GM23338 (cell line): ENCODE results near the gene POC1B. TPM values are rescaled to one million over a fixed set of nuclear protein-coding genes. Genes with fewer than 3 reads are reported as not detected.

Experiments used
- ATAC-seq: fragments of 200-7000 bp; cut with Tn5 transposase; 3 replicates; pipeline ENCODE4 v1.9.1; 2020
- DNase-seq: peaks from one replicate; pipeline ENCODE4 v3.0.0-alpha.2; 2015; ENCODE audit warnings: low spot score
- H2AFZ ChIP-seq: fragments of 200-600 bp; sonication (generic); 2 replicates; pipeline ENCODE4 v1.8.0; 2016; ENCODE audit warnings: antibody characterized with exemption, mild to moderate bottlenecking, moderate library complexity
- H3F3A ChIP-seq: fragments of 200-600 bp; sonication (generic); replicated peaks from 2 replicates; pipeline ENCODE4 v1.8.0; 2017; ENCODE audit warnings: antibody characterized with exemption, mixed run types, low read depth
- H3K27ac ChIP-seq: fragments of 200-600 bp; sonication (generic); 2 replicates; pipeline ENCODE4 v1.6.1; 2016; ENCODE audit warnings: low read depth
- H3K27me3 ChIP-seq: fragments of 200-600 bp; sonication (generic); 2 replicates; pipeline ENCODE4 v1.8.0; 2016; ENCODE audit warnings: mild to moderate bottlenecking, mixed run types, moderate library complexity; ENCODE audit not compliant: insufficient read depth
- H3K36me3 ChIP-seq: fragments of 200-600 bp; sonication (generic); 2 replicates; pipeline ENCODE4 v1.8.0; 2016; ENCODE audit warnings: mild to moderate bottlenecking; ENCODE audit not compliant: insufficient read depth
- H3K4me1 ChIP-seq: fragments of 200-600 bp; sonication (generic); 2 replicates; pipeline ENCODE4 v1.8.0; 2016; ENCODE audit warnings: mild to moderate bottlenecking, moderate library complexity; ENCODE audit not compliant: insufficient read depth
- H3K4me2 ChIP-seq: fragments of 200-600 bp; sonication (generic); 2 replicates; pipeline ENCODE4 v1.7.1; 2017; ENCODE audit warnings: mixed run types
- H3K4me3 ChIP-seq: fragments of 200-600 bp; sonication (generic); 2 replicates; pipeline ENCODE4 v1.6.1; 2016; ENCODE audit warnings: mixed run types
- H3K79me2 ChIP-seq: fragments of 200-600 bp; sonication (generic); replicated peaks from 2 replicates; pipeline ENCODE4 v1.8.0; 2017; ENCODE audit warnings: mild to moderate bottlenecking; ENCODE audit not compliant: insufficient read depth
- H3K9me2 ChIP-seq: fragments of 200-600 bp; sonication (generic); 2 replicates; pipeline ENCODE4 v1.8.0; 2017; ENCODE audit not compliant: insufficient read depth
- H4K20me1 ChIP-seq: fragments of 200-600 bp; sonication (generic); replicated peaks from 2 replicates; pipeline ENCODE4 v1.8.0; 2017; ENCODE audit warnings: mild to moderate bottlenecking; ENCODE audit not compliant: insufficient read depth
- H3K27ac Mint-ChIP-seq: 2 replicates; pipeline ENCODE4 v1.8.0; 2020; ENCODE audit warnings: inconsistent platforms, mild to moderate bottlenecking, moderate library complexity, mixed read lengths
- H3K27me3 Mint-ChIP-seq: 3 replicates; pipeline ENCODE4 v1.8.0; 2022; ENCODE audit warnings: low read depth, mild to moderate bottlenecking, moderate library complexity, mixed read lengths, inconsistent platforms; ENCODE audit not compliant: insufficient read depth, poor library complexity
- H3K36me3 Mint-ChIP-seq: 3 replicates; pipeline ENCODE4 v1.8.0; 2021; ENCODE audit warnings: low read depth, mild to moderate bottlenecking, inconsistent platforms, moderate library complexity, mixed read lengths
- H3K4me1 Mint-ChIP-seq: 3 replicates; pipeline ENCODE4 v1.8.0; 2020; ENCODE audit warnings: mild to moderate bottlenecking, inconsistent platforms, mixed read lengths
- H3K4me3 Mint-ChIP-seq: 3 replicates; pipeline ENCODE4 v1.8.0; 2021; ENCODE audit warnings: moderate library complexity, mild to moderate bottlenecking, inconsistent platforms, mixed read lengths
- H3K9me3 Mint-ChIP-seq: 3 replicates; pipeline ENCODE4 v1.8.0; 2020; ENCODE audit warnings: moderate library complexity, mild to moderate bottlenecking, inconsistent platforms, mixed read lengths
- CREB1 ChIP-seq: fragments of 250-450 bp; sonication (Bioruptor Pico); IDR thresholded peaks from 2 replicates; pipeline ENCODE4 v1.5.0; 2020; ENCODE audit warnings: low read depth, mild to moderate bottlenecking, moderate library complexity
- EZH2 ChIP-seq: fragments of 200-600 bp; sonication (generic); IDR thresholded peaks from one replicate; pipeline ENCODE4 v1.8.0; 2017; ENCODE audit warnings: antibody characterized with exemption, mild to moderate bottlenecking, low read depth; ENCODE audit not compliant: unreplicated experiment
- EZH2phosphoT487 ChIP-seq: fragments of 200-600 bp; sonication (generic); IDR thresholded peaks from one replicate; pipeline ENCODE4 v1.8.1; 2018; ENCODE audit warnings: antibody characterized with exemption; ENCODE audit not compliant: unreplicated experiment
- JUNB ChIP-seq: IDR thresholded peaks from one replicate; pipeline ENCODE4 v1.6.1; 2016; ENCODE audit warnings: antibody characterized with exemption; ENCODE audit not compliant: unreplicated experiment
- NANOG ChIP-seq: IDR thresholded peaks from 2 replicates; pipeline ENCODE4 v1.6.1; 2016; ENCODE audit warnings: antibody characterized with exemption, borderline replicate concordance
- POLR2AphosphoS5 ChIP-seq: IDR thresholded peaks from 2 replicates; pipeline ENCODE4 v1.6.1; 2016; ENCODE audit warnings: antibody characterized with exemption, low read depth
- STAT1 ChIP-seq: IDR thresholded peaks from one replicate; pipeline ENCODE4 v1.6.1; 2016; ENCODE audit warnings: antibody characterized with exemption; ENCODE audit not compliant: unreplicated experiment
- ZNF114 ChIP-seq: fragments of 250-450 bp; sonication (Bioruptor Pico); IDR thresholded peaks from 2 replicates; pipeline ENCODE4 v1.5.0; 2020; ENCODE audit warnings: mild to moderate bottlenecking, moderate library complexity
- ZNF331 ChIP-seq: fragments of 250-450 bp; sonication (Bioruptor Pico); IDR thresholded peaks from 2 replicates; pipeline ENCODE4 v1.5.0; 2020; ENCODE audit warnings: low read depth, mild to moderate bottlenecking, moderate library complexity
- polyA plus RNA-seq: library from polyadenylated mRNA; unstranded; fragments of >200 nt; fragmentation: Nextera tagmentation; extraction: Ambion mirVana; gene quantifications from 2 replicates; pipeline ENCODE4 v1.2.1, GENCODE V29; 2016
- total RNA-seq: library from RNA; depleted of rRNA; stranded (reverse); fragments of >200 nt; shearing (Covaris generic); gene quantifications from 2 replicates; pipeline ENCODE4 v1.2.3, GENCODE V29; 2014
- TF ChIP-seq, protein P1 (sequence below): IDR thresholded peaks from one replicate; pipeline ENCODE4 v1.6.1; 2018; ENCODE audit warnings: antibody characterized with exemption; ENCODE audit not compliant: unreplicated experiment
- TF ChIP-seq, protein P2 (sequence below): fragments of 250-450 bp; sonication (Bioruptor Pico); IDR thresholded peaks from 2 replicates; pipeline ENCODE4 v1.5.0; 2020; ENCODE audit warnings: mild to moderate bottlenecking, moderate library complexity
- TF ChIP-seq, protein P3 (sequence below), 2 experiments: fragments of 200-600 bp in 1 of 2; sonication (generic) in 1 of 2; conservative IDR thresholded peaks; 2 replicates each; pipeline versions ENCODE4 v1.5.1 to v1.6.1; 2016 to 2017; ENCODE audit warnings: antibody characterized with exemption in 2 of 2, low read depth in 2 of 2, mild to moderate bottlenecking in 2 of 2, moderate library complexity in 1 of 2
- TF ChIP-seq, protein P4 (sequence below): IDR thresholded peaks from 2 replicates; pipeline ENCODE4 v1.6.1; 2016; ENCODE audit warnings: antibody characterized with exemption

Gene POC1B
- total and polyA plus RNA-seq, 2 experiments from 2014 or later: 11.8 to 17.5 TPM

DNA sequence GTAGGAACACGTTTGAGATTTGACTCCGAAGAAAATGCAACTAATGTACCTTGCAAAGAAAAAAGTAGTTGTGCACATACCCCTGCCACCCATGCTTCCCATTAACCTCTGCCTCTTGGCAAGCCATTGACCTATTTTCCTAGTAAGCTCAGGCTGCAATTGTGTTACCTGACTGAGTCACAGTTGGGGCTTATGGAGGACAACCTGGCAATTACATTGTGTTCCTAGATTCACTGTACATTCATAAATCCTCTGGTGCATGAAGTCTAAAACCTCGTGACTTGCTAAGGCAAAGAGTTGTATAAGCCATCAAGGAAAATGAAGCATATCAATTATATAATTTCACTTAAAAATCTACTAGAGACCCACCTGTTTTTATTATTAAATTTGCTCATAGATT, 111.5 kb downstream of the POC1B start:
- DNase-seq: no peak
- H3K9me2 ChIP-seq: no peaks in the 10 kb centered on the region

More for the DNA sequence above, 111.5 kb downstream of the POC1B start:
- Histone ChIP-seq H3K4me3 (no peak overlapping the region), H3K4me2 (peak overlapping the region; percentile 3), H3K36me3 (no peaks in the 10 kb centered on the region), H2AFZ (no peak overlapping the region), H3K4me1 (peaks cover 43% of the 10 kb centered on the region), H4K20me1 (no peaks in the 10 kb centered on the region), H3F3A (no peaks in the 10 kb centered on the region), H3K79me2 (no peaks in the 10 kb centered on the region), H3K27ac (peak overlapping the region; percentile 16; the same call in 1 of the 2 replicates), H3K27me3 (no peaks in the 10 kb centered on the region)
- Mint-ChIP-seq H3K27ac (no peak overlapping the region), H3K36me3 (no peaks in the 10 kb centered on the region), H3K4me3 (no peak overlapping the region), H3K4me1 (peaks cover 39% of the 10 kb centered on the region), H3K9me3 (no peaks in the 10 kb centered on the region), H3K27me3 (peaks cover 2% of the 10 kb centered on the region)
- TF ChIP-seq CREB1 (no peak), ZNF114 (no peak), JUNB (no peak), ZNF331 (CRISPR knock-in tag) (no peak), NANOG (no peak), POLR2AphosphoS5 (no peak), EZH2 (no peak), EZH2phosphoT487 (no peak), STAT1 (no peak)
- TF ChIP-seq, protein P1, sequence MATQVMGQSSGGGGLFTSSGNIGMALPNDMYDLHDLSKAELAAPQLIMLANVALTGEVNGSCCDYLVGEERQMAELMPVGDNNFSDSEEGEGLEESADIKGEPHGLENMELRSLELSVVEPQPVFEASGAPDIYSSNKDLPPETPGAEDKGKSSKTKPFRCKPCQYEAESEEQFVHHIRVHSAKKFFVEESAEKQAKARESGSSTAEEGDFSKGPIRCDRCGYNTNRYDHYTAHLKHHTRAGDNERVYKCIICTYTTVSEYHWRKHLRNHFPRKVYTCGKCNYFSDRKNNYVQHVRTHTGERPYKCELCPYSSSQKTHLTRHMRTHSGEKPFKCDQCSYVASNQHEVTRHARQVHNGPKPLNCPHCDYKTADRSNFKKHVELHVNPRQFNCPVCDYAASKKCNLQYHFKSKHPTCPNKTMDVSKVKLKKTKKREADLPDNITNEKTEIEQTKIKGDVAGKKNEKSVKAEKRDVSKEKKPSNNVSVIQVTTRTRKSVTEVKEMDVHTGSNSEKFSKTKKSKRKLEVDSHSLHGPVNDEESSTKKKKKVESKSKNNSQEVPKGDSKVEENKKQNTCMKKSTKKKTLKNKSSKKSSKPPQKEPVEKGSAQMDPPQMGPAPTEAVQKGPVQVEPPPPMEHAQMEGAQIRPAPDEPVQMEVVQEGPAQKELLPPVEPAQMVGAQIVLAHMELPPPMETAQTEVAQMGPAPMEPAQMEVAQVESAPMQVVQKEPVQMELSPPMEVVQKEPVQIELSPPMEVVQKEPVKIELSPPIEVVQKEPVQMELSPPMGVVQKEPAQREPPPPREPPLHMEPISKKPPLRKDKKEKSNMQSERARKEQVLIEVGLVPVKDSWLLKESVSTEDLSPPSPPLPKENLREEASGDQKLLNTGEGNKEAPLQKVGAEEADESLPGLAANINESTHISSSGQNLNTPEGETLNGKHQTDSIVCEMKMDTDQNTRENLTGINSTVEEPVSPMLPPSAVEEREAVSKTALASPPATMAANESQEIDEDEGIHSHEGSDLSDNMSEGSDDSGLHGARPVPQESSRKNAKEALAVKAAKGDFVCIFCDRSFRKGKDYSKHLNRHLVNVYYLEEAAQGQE: no peak
- TF ChIP-seq, protein P2, sequence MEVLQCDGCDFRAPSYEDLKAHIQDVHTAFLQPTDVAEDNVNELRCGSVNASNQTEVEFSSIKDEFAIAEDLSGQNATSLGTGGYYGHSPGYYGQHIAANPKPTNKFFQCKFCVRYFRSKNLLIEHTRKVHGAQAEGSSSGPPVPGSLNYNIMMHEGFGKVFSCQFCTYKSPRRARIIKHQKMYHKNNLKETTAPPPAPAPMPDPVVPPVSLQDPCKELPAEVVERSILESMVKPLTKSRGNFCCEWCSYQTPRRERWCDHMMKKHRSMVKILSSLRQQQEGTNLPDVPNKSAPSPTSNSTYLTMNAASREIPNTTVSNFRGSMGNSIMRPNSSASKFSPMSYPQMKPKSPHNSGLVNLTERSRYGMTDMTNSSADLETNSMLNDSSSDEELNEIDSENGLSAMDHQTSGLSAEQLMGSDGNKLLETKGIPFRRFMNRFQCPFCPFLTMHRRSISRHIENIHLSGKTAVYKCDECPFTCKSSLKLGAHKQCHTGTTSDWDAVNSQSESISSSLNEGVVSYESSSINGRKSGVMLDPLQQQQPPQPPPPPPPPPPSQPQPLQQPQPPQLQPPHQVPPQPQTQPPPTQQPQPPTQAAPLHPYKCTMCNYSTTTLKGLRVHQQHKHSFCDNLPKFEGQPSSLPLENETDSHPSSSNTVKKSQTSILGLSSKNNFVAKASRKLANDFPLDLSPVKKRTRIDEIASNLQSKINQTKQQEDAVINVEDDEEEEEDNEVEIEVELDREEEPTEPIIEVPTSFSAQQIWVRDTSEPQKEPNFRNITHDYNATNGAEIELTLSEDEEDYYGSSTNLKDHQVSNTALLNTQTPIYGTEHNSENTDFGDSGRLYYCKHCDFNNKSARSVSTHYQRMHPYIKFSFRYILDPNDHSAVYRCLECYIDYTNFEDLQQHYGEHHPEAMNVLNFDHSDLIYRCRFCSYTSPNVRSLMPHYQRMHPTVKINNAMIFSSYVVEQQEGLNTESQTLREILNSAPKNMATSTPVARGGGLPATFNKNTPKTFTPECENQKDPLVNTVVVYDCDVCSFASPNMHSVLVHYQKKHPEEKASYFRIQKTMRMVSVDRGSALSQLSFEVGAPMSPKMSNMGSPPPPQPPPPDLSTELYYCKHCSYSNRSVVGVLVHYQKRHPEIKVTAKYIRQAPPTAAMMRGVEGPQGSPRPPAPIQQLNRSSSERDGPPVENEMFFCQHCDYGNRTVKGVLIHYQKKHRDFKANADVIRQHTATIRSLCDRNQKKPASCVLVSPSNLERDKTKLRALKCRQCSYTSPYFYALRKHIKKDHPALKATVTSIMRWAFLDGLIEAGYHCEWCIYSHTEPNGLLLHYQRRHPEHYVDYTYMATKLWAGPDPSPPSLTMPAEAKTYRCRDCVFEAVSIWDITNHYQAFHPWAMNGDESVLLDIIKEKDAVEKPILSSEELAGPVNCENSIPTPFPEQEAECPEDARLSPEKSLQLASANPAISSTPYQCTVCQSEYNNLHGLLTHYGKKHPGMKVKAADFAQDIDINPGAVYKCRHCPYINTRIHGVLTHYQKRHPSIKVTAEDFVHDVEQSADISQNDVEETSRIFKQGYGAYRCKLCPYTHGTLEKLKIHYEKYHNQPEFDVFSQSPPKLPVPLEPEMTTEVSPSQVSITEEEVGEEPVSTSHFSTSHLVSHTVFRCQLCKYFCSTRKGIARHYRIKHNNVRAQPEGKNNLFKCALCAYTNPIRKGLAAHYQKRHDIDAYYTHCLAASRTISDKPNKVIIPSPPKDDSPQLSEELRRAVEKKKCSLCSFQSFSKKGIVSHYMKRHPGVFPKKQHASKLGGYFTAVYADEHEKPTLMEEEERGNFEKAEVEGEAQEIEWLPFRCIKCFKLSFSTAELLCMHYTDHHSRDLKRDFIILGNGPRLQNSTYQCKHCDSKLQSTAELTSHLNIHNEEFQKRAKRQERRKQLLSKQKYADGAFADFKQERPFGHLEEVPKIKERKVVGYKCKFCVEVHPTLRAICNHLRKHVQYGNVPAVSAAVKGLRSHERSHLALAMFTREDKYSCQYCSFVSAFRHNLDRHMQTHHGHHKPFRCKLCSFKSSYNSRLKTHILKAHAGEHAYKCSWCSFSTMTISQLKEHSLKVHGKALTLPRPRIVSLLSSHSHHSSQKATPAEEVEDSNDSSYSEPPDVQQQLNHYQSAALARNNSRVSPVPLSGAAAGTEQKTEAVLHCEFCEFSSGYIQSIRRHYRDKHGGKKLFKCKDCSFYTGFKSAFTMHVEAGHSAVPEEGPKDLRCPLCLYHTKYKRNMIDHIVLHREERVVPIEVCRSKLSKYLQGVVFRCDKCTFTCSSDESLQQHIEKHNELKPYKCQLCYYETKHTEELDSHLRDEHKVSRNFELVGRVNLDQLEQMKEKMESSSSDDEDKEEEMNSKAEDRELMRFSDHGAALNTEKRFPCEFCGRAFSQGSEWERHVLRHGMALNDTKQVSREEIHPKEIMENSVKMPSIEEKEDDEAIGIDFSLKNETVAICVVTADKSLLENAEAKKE: no peak
- TF ChIP-seq, protein P3, sequence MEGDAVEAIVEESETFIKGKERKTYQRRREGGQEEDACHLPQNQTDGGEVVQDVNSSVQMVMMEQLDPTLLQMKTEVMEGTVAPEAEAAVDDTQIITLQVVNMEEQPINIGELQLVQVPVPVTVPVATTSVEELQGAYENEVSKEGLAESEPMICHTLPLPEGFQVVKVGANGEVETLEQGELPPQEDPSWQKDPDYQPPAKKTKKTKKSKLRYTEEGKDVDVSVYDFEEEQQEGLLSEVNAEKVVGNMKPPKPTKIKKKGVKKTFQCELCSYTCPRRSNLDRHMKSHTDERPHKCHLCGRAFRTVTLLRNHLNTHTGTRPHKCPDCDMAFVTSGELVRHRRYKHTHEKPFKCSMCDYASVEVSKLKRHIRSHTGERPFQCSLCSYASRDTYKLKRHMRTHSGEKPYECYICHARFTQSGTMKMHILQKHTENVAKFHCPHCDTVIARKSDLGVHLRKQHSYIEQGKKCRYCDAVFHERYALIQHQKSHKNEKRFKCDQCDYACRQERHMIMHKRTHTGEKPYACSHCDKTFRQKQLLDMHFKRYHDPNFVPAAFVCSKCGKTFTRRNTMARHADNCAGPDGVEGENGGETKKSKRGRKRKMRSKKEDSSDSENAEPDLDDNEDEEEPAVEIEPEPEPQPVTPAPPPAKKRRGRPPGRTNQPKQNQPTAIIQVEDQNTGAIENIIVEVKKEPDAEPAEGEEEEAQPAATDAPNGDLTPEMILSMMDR (conservative IDR thresholded peaks at IDR 0.05; ENCODE audit: low read depth in 2 of 2): no peak
- TF ChIP-seq, protein P4, sequence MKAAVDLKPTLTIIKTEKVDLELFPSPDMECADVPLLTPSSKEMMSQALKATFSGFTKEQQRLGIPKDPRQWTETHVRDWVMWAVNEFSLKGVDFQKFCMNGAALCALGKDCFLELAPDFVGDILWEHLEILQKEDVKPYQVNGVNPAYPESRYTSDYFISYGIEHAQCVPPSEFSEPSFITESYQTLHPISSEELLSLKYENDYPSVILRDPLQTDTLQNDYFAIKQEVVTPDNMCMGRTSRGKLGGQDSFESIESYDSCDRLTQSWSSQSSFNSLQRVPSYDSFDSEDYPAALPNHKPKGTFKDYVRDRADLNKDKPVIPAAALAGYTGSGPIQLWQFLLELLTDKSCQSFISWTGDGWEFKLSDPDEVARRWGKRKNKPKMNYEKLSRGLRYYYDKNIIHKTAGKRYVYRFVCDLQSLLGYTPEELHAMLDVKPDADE: no peak
- ATAC-seq: no peak
